BE2C (cell line): Measurements from ENCODE around the gene METTL26.

ENCODE experiments used
- DNase-seq: peaks from one replicate; pipeline ENCODE4 v3.0.0-alpha.2; 2020
- H3K27me3 ChIP-seq: fragments of 250-450 bp; sonication (Bioruptor Pico); 2 replicates; pipeline ENCODE4 v1.5.1; 2020; ENCODE audit warnings: mild to moderate bottlenecking
- H3K36me3 ChIP-seq: fragments of 250-450 bp; sonication (Bioruptor Pico); 2 replicates; pipeline ENCODE4 v1.5.1; 2020; ENCODE audit warnings: mild to moderate bottlenecking
- H3K4me1 ChIP-seq: fragments of 250-450 bp; sonication (Bioruptor Pico); 2 replicates; pipeline ENCODE4 v1.5.1; 2020
- H3K4me3 ChIP-seq: 2 replicates; pipeline ENCODE4 v1.5.1; 2011; ENCODE audit warnings: low read depth, low read length
- H3K9me3 ChIP-seq: fragments of 250-450 bp; sonication (Bioruptor Pico); 2 replicates; pipeline ENCODE4 v1.5.1; 2020
- CTCF ChIP-seq: IDR thresholded peaks from 2 replicates; pipeline ENCODE4 v1.5.1; 2012; ENCODE audit warnings: mild to moderate bottlenecking, low read depth, low read length

METTL26 gene

GRCh38 chr16:589658-590187 is 46.4 kb downstream of the METTL26 start, which contains the start of gene RAB40C:
RAB40C (plus strand) TSS chr16:590066; CDS start chr16:590292, 226 bp downstream.
- Histone ChIP-seq H3K27me3 (no peaks in the 10 kb centered on the region), H3K9me3 (no peaks in the 10 kb centered on the region), H3K36me3 (no peaks in the 10 kb centered on the region), H3K4me3 (peak within 1 kb of the TSS; percentile 89), H3K4me1 (peaks cover 5% of the 10 kb centered on the region)
- DNase-seq: peak; percentile 99
- no peak for TF ChIP-seq CTCF

GRCh38 chr16:588889-589657 is 47.0 kb downstream of the METTL26 start:
- Histone ChIP-seq H3K9me3 (no peaks in the 10 kb centered on the region), H3K36me3 (no peaks in the 10 kb centered on the region), H3K4me1 (peaks cover 5% of the 10 kb centered on the region), H3K27me3 (no peaks in the 10 kb centered on the region), H3K4me3 (peak overlapping the region; percentile 89)
- peak; percentile 97 for DNase-seq
- TF ChIP-seq CTCF: no peak

- TF ChIP-seq CTCF: no peak
- peak; percentile 62 for DNase-seq
- peaks cover 7% of the 10 kb centered on the region for H3K4me1 ChIP-seq
Measured at GRCh38 chr16:588639-588888, 47.5 kb downstream of the METTL26 start.

GRCh38 chr16:586645-587590 is 49.2 kb downstream of the METTL26 start:
- TF ChIP-seq CTCF: no peak
- H3K4me3 ChIP-seq: no peak overlapping the region
- H3K36me3 ChIP-seq: no peaks in the 10 kb centered on the region

More at GRCh38 chr16:588639-588888, 47.5 kb downstream of the METTL26 start:
- Histone ChIP-seq H3K4me3 (peak overlapping the region; percentile 89), H3K9me3 (no peaks in the 10 kb centered on the region), H3K27me3 (no peaks in the 10 kb centered on the region), H3K36me3 (no peaks in the 10 kb centered on the region)

GRCh38 chr16:586047-586644 is 50.0 kb downstream of the METTL26 start:
- no peaks in the 10 kb centered on the region for H3K27me3 ChIP-seq

More at GRCh38 chr16:586645-587590, 49.2 kb downstream of the METTL26 start:
- Histone ChIP-seq H3K4me1 (peaks cover 9% of the 10 kb centered on the region), H3K27me3 (no peaks in the 10 kb centered on the region), H3K9me3 (no peaks in the 10 kb centered on the region)
- DNase-seq: no peak

More at GRCh38 chr16:586047-586644, 50.0 kb downstream of the METTL26 start:
- TF ChIP-seq CTCF: no peak
- DNase-seq: no peak
- no peaks in the 10 kb centered on the region for H3K36me3 ChIP-seq
- H3K4me3 ChIP-seq: no peak overlapping the region
- H3K9me3 ChIP-seq: no peaks in the 10 kb centered on the region
- H3K4me1 ChIP-seq: peaks cover 9% of the 10 kb centered on the region
